Ovary (tissue), 9 donors: ENCODE data around the gene CTNNBL1. TPM values are rescaled to one million over a fixed set of nuclear protein-coding genes. Genes with fewer than 3 reads are reported as not detected.

ENCODE experiments used
- DNase-seq, 5 donors: peaks; one replicate each; pipeline ENCODE4 v3.0.0-alpha.2; 2019 to 2020
- H3K27ac ChIP-seq, 2 donors: fragments of 200-600 bp; one replicate each; pipeline versions ENCODE4 v1.5.1 to v1.8.0; 2019 to 2022
- H3K27me3 ChIP-seq: fragments of 200-600 bp; one replicate; pipeline ENCODE4 v1.8.0; 2022
- H3K36me3 ChIP-seq: fragments of 200-600 bp; sonication (generic); one replicate; pipeline ENCODE4 v1.5.1; 2019
- H3K4me1 ChIP-seq: one replicate; pipeline ENCODE4 v1.8.1; 2013; ENCODE audit warnings: mild to moderate bottlenecking, moderate library complexity; ENCODE audit not compliant: insufficient read depth
- H3K4me3 ChIP-seq: fragments of 200-600 bp; sonication (generic); one replicate; pipeline ENCODE4 v1.5.1; 2017
- H3K9me3 ChIP-seq, 2 donors: fragments of 200-600 bp in 1 of 2; sonication (generic) in 1 of 2; one replicate each; pipeline versions ENCODE4 v1.5.1 to v1.8.1; 2013 to 2019; ENCODE audit warnings: mild to moderate bottlenecking in 1 of 2, moderate library complexity in 1 of 2
- EP300 ChIP-seq: sonication (generic); formaldehyde crosslinking; IDR thresholded peaks from one replicate; pipeline ENCODE4 v1.6.1; 2017; ENCODE audit warnings: antibody characterized with exemption
- POLR2A ChIP-seq: fragments of 450-650 bp; IDR thresholded peaks from one replicate; pipeline ENCODE4 v1.6.1; 2017; ENCODE audit warnings: antibody characterized with exemption, mild to moderate bottlenecking, moderate library complexity
- WGBS, 3 donors: extraction: QIAGEN DNeasy Blood & Tissue Kit in 1 of 3; methylation state at CpG; one replicate each; pipeline versions ENCODE4 v1.1.5 to v1.1.7; 2013 to 2017; 5-methylcytosine and 5-hydroxymethylcytosine counted together
- intact Hi-C, 4 donors: fragments of 100-400 bp; cut with DNase I; formaldehyde crosslinking; loops; one replicate each; pipeline versions ENCODE4 v1.11.0 to v1.15.1; 2022 to 2023
- polyA plus RNA-seq, 2 donors: library from polyadenylated mRNA; stranded (reverse); fragments of 200-250 nt in 1 of 2; fragments of 350-450 nt in 1 of 2; fragmentation: Illumina TruSeq in 1 of 2; extraction: RNeasy Lipid Tissue Mini Kit (QIAGEN cat#74804) in 1 of 2; gene quantifications; one replicate each; pipeline ENCODE4 v1.2.3, GENCODE V29; 2013 to 2014
- total RNA-seq, 7 donors: library from RNA; depleted of rRNA in 2 of 7; stranded (reverse); fragments of >200 nt in 2 of 7; fragmentation: NEBNext Ultra II Directional in 3 of 7; extraction: Animal tissue kit (Norgen Biotek cat#: 25700) in 3 of 7; gene quantifications; one replicate each; pipeline versions ENCODE4 v1.1.0 to v1.2.4, GENCODE V29; 2016 to 2023
- TF ChIP-seq, protein P1 (sequence below), 3 donors: fragments of 450-650 bp in 2 of 3; fragments of 200-600 bp in 1 of 3; IDR thresholded peaks; one replicate each; pipeline versions ENCODE4 v1.5.1 to v1.8.0; 2016 to 2022; ENCODE audit warnings: antibody characterized with exemption in 3 of 3, mild to moderate bottlenecking in 1 of 3
- donor health status: DM: no; HTN: no; CAD: no; lungs with moderate emphysema.
- donor health status: DM: no; HTN: no; CAD: no.
- donor health status: Bipolar disorder and iron deficiency.
- donor health status: DM: yes; HTN: yes; CAD: no.
- donor health status: DM: no; HTN: no; CAD: no.
- donor health status: DM: yes; HTN: yes; CAD: no.

The CTNNBL1 gene
- total and polyA plus RNA-seq, 9 donors: 17.3 to 58.7 (median 42.3) TPM

DNA sequence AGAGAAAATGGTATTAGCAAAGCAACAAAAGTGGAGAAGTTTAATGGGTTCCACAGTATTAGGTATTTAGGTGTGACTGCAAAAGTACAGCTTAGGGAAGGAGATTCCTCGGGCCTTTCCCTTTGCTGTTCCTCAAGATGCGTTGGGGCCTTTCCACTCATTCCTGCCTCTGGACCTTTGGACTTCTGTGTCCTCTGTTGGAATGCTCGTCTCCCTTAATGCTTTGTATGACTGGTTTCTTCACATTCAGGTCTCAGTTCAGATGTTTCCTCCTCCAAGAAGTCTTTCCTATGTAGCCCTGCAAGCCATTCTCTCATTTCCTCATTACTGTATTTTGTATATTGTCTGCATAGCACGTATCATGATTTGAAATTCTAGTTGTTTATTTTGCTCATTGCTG, 39.6 kb downstream of the CTNNBL1 start:
- Histone ChIP-seq H3K36me3 (no peaks in the 10 kb centered on the region), H3K4me1 (no peaks in the 10 kb centered on the region), H3K9me3 (peaks cover 0 to 6% of the 10 kb centered on the region in 2 donors), H3K27ac (no peak overlapping the region), H3K27me3 (no peaks in the 10 kb centered on the region), H3K4me3 (no peak overlapping the region)
- no peak for DNase-seq
- intact Hi-C loops: no loop called here
- 79 to 85% (median 81%) methylated on average over 4 of the region's 4 CpGs for WGBS, 3 donors
- TF ChIP-seq POLR2A (no peak), EP300 (no peak)
- TF ChIP-seq, protein P1, sequence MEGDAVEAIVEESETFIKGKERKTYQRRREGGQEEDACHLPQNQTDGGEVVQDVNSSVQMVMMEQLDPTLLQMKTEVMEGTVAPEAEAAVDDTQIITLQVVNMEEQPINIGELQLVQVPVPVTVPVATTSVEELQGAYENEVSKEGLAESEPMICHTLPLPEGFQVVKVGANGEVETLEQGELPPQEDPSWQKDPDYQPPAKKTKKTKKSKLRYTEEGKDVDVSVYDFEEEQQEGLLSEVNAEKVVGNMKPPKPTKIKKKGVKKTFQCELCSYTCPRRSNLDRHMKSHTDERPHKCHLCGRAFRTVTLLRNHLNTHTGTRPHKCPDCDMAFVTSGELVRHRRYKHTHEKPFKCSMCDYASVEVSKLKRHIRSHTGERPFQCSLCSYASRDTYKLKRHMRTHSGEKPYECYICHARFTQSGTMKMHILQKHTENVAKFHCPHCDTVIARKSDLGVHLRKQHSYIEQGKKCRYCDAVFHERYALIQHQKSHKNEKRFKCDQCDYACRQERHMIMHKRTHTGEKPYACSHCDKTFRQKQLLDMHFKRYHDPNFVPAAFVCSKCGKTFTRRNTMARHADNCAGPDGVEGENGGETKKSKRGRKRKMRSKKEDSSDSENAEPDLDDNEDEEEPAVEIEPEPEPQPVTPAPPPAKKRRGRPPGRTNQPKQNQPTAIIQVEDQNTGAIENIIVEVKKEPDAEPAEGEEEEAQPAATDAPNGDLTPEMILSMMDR (IDR thresholded peaks at IDR 0.05): no peak

DNA sequence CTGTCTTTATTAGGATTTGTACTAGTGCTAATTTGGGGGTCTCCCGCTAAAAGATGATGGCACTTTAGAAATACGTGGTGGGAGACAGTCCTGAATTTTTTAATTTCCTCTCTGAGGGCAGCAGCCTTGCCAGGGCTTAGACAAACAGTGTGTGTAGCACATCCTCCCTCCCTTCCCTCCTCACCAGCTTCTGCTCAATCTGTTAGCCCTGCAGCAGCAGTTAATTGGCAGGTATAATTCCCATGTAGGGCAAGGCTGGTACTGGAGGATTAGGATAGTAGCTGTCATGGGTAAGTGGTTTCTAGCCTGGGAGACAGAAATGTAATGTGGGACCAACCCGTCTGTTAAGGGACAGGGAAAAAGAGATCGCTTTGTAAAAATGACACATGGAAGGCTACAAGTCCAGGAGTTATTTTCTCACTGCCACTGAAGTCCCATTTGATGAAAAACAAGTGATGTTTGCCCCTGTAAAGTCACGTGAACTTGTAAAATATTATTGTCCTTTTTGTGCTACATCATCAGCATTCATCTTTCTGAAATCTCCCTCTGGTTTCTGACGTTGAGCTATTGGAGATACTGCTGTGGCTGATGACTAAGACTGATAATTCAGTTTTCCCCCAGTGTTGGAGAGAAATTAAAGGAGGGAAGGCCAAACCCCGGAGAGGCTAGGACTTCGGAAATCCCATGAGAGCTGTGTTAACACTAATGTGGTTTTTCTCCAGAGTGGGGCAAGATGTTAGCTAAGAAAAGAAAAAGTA, 40.6 kb downstream of the CTNNBL1 start:
- intact Hi-C loops: no loop called here
- DNase-seq: no peak
- Histone ChIP-seq H3K9me3 (peaks cover 0 to 6% of the 10 kb centered on the region in 2 donors), H3K36me3 (no peaks in the 10 kb centered on the region), H3K4me1 (no peaks in the 10 kb centered on the region), H3K4me3 (no peak overlapping the region), H3K27ac (no peak overlapping the region), H3K27me3 (no peaks in the 10 kb centered on the region)
- TF ChIP-seq, protein P1 (IDR thresholded peaks at IDR 0.05): no peak
- no peak for TF ChIP-seq POLR2A
- no peak for TF ChIP-seq EP300
- 66 to 75% (median 68%) methylated on average over 8 of the region's 8 CpGs for WGBS, 3 donors

DNA sequence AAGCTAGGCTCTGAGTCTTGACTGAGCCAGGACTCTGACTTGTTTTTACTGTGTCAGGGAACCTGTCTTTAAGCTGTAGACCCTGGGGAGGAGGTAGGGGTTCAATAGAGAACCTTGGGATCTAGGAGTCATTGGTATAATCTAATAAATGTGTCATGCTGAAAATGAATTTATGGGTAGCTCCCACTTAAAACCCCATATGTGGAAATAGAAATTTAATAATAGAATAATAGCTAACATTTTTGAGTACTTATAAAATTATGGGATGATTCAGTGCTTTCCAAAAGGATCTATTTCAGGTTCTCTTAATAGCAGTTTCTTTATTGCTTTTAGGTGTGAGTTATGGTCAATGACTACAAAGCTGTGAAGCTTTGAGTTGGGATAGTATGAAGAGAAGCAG, 41.7 kb downstream of the CTNNBL1 start:
- no peaks in the 10 kb centered on the region for H3K36me3 ChIP-seq
- TF ChIP-seq, protein P1 (IDR thresholded peaks at IDR 0.05): no peak
- no peak for TF ChIP-seq POLR2A
- no peak for TF ChIP-seq EP300
- H3K4me3 ChIP-seq: no peak overlapping the region
- no peak overlapping the region for H3K27ac ChIP-seq
- H3K27me3 ChIP-seq: no peaks in the 10 kb centered on the region
- DNase-seq: no peak
- H3K4me1 ChIP-seq: no peaks in the 10 kb centered on the region
- intact Hi-C loops: no loop called here
- peaks cover 0 to 6% of the 10 kb centered on the region in 2 donors for H3K9me3 ChIP-seq

DNA sequence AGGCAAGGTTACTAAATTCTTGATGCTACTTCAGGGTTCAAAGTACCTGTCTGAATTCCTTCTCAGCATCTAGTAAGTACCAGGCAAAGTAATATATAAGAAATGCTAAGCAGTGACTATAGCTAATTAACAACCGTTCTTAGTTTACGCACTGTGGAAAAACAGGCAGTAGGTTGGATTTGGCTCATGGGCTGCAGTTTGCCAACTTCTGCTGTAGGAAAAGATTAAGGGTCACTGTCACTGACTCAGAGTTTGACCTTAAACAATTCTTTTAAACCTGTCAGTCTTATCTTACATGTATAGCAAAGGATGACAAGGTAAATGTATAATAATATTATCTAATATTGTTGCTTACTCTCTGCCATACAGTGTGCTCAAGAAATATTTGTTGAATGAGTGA, 42.3 kb downstream of the CTNNBL1 start:
- no peak for DNase-seq
- Histone ChIP-seq H3K36me3 (no peaks in the 10 kb centered on the region), H3K9me3 (peaks cover 0 to 6% of the 10 kb centered on the region in 2 donors), H3K4me3 (no peak overlapping the region), H3K4me1 (peaks cover 3% of the 10 kb centered on the region), H3K27me3 (no peaks in the 10 kb centered on the region), H3K27ac (no peak overlapping the region)
- WGBS, 3 donors: 88 to 96% (median 91%) methylated on average over 2 of the region's 2 CpGs
- TF ChIP-seq, protein P1 (IDR thresholded peaks at IDR 0.05): no peak
- TF ChIP-seq EP300: no peak
- no peak for TF ChIP-seq POLR2A
- intact Hi-C loops: no loop called here
